Activated T-cell treated with anti-CD3 and anti-CD28 coated beads for 4 hours (primary cell): ENCODE measurements around the gene HERPUD1.
A peak's percentile ranks its signal among the peaks of the same experiment; 100 is the strongest.
"Not testable (repeated sequence)": the region's sequence is repeated elsewhere in the genome, so short reads cannot be mapped to it uniquely, and the experiment has no call there.

Experiments
- DNase-seq: peaks from one replicate; pipeline ENCODE4 v3.0.0-alpha.2; 2020

HERPUD1 gene

DNA sequence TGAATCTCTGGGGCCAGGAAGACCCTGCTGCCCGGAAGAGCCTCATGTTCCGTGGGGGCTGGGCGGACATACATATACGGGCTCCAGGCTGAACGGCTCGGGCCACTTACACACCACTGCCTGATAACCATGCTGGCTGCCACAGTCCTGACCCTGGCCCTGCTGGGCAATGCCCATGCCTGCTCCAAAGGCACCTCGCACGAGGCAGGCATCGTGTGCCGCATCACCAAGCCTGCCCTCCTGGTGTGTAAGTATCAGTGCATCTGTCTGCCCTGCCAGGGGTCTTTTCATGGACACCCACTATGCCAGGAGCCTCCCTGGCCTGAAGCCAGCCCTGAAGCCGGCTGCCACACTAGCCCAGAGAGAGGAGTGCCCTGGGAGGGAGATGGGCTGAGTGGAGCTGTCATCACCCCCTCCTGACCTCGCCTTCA lies 29.9 kb downstream of the HERPUD1 start, which contains the start of gene CETP:
CETP (plus strand) TSS at position 100 of the 431 bp plus-strand sequence; CDS start at position 130, 30 bp downstream.
- DNase-seq: no peak

DNA sequence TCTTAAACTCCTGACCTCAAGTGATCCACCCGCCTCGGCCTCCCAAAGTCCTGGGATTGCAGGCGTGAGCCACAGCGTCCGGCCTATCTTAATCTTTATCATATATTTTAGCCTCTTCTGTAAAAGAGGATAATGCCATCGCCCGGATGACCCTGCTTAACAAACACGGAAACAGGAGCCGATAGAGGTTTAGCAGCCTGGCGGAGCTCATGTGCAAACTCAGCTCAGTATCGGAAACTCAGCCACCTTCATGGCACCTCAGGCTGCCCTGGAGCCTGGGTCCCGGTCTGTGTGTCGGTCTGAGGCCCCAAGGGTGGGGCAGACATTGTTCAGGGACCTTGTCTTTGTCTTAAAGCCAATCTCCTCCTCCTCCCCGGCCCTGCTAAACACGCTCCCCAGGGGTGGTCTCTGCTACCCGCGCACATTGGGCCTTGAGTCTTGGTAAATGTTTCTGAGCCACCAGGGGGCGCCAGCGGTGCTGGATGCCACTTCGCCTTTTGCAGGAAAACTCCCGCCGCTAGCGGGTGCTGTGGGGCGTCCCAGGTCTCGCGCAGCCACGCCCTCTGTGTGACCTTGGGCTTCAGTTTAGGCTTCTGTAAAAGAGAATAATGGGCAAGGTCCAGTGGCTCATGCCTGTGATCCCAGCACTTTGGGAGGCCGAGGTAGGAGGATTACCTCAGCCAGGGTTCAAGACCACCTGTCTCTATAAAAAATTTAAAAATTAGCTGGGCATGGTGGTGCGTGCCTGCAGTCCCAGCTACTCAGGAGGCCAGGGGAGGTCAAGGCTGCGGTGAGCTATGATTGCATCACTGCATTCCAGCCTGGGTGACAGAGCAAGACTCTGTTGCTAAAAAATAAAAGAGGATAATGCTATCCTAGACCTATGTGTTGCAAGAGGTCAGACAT lies 32.6 kb downstream of the HERPUD1 start:
- peak; percentile 92 for DNase-seq

DNA sequence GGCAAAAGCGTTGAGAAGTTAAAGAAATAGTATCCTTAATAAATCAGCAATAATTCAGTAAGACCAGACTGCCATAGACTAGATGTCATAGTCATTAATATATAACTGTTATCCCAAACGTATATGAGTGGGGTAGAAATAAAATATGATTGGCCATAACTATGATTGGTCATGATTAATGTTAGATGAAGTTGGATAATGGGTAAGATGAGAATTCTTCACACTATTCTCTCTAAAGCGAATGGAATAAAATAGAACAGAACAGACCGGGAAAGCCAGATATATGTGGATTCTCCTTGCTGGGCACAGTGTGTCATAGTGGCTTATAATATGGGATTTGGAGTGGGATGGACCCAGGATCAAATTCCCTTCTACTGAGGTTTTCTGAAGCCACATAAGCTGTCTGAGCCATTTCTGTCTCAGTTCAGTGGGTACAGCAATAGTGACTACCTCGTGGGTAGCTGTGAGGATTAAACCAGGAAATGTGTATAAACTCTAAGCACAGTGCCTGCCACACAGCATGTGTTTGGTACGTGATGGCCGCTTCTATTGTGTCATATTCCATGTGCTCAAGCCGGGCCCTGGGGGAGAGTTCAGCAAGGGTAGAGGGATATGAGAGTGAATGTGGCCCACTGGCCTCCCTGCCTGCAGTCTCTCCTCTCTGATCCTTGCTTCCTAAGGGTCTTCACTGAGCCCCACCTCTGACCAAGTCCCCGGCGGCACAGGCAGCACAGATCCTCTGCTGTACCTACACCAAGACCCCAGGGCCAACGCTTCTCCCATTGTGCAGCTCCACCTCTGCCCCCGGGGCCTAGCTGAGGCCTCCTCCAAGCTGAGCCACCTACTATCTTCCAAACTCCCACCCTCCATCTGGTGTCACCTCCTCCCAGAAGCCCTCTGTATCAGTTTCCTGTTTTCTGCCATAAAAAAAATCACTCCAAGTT lies 33.5 kb downstream of the HERPUD1 start:
- DNase-seq: no peak

DNA sequence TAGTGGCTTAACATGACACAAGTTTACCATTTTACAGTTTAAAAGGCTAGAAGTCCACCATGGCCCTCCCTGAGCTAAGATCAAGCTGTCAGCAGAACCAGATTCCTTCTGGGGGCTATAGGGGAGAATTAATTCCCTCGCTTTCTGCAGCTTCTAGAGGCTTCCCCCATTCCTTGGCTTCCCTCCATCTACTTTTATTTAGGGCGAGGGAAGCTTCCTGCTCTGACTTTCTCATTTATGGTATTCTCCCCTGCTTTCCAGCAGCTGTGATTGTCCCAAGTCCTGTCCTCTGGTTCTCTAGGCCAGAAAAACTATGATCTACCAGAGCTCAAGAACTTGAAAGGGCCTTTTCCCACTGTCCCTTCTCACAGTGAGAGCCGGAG lies 34.1 kb downstream of the HERPUD1 start:
- DNase-seq: no peak

DNA sequence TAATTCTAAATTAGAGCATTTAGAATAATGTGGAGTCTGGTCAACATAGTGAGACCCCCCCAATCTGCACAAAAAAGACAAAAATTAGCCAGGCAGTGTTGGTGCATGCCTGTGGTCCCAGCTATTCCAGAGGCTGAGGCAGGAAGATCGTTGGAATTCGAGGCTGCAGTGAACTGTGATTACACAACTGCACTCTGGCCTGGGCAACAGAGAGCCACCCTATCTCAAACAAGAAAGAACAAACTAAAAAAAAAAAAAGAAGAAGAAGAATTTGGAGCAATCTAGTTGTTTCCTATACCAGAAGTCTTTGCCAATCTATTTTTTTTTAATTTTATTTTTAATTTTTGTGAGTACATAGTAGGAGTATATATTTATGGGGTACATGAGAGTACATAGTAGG lies 35.8 kb downstream of the HERPUD1 start:
- no peak for DNase-seq

DNA sequence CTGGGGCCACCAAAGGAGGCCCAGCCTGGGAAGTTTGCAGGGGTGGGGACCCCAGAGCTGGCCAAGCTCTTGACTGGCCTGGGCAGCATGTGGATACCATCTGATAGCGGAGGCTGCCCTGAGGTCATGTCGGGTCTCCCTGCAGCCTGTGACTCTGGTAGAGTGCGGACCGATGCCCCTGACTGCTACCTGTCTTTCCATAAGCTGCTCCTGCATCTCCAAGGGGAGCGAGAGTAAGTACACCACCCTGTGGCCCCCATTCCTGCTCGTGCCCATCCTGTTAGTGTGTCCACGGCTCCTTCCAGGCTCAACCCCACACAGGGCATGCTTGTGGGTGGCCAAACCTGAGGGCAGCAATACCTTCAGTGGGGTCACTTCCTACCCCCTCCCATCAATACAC lies 37.8 kb downstream of the HERPUD1 start:
- DNase-seq: no peak

DNA sequence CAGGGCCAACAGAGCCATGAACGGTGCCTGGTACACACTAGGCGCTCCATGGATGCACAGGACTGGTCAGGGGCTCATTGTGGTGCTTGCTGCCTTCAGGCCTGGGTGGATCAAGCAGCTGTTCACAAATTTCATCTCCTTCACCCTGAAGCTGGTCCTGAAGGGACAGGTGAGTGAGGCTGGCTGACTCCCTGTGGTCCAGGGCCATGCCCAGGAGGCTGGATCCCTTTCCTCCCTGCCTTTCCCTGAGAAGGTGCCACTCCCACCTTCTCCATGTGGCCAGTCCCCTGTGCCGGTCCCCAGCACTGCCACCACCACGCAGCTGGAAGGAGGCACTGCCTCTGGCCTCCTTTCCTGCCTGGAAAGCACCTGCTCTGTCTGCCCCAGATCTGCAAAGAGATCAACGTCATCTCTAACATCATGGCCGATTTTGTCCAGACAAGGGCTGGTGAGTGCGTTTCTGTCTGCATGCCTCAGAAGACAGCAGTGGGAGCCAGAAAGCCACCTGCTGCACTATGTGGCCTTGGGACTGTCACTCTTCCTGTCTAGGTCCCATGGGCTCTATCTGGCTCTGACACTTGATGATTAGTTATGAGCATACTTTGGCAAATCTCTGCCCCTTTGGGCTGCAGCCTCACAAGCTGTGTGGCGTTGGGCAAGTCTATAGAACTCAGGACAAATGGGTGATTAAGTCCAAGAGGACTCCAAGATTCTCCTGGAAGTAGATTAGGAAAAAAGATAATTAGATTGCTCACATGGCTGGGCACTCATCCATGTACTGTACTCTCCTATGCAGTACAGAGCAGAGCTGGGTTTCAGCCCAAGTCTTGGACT lies 39.2 kb downstream of the HERPUD1 start:
- DNase-seq: no peak

DNA sequence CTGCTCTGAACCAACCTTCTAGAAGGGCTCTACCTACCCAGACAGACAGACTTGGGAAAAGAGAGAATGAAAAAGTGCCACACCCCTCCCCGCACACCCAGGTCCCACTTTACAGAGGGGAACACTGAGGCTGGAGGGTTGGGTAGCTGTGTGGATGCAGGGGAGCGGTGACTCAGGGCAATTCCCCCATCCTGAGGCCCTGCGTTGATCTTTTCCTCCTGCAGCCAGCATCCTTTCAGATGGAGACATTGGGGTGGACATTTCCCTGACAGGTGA lies 39.8 kb downstream of the HERPUD1 start:
- DNase-seq: no peak

DNA sequence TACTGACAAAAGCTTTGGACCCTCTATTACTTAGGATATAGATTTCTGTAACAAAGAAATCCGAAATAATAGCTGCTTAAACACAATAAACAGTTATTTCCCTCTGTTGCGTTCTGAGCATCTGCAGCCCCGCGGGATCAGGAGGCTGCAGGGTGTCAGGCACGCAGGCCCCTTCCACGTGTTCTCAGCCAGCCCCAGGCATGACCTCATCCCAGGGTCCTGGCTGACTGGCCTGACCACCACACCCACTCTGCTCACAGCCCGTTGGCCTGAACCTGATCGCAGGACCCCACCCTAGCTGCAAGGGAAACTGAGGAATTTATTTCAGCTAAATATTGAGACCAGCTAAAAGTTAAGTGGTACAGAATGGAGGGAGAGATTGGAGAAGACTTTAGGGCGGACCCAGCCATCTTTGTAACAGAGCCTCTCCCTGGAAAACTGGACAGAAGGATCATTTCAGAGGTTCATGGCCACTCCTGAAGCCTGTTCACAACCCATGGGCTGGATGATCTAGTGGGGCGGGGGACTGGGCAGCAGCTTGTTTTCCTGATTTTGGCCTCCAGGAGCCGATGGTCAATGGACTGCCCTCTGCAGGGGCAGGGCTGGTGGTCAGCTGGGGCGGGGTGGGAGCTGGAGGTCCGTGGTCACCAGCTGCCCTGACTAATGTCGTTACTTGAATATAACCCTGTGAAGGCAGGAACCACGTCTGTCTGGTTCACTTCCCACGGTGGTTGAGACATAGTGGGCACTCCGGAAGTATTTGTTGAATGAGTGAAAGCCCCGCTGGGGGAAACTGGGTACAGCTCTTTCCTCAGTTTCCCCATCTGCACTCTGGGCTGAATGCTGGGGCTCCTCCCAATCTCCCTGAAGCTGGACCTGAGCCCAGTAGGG lies 40.7 kb downstream of the HERPUD1 start:
- DNase-seq: no peak

DNA sequence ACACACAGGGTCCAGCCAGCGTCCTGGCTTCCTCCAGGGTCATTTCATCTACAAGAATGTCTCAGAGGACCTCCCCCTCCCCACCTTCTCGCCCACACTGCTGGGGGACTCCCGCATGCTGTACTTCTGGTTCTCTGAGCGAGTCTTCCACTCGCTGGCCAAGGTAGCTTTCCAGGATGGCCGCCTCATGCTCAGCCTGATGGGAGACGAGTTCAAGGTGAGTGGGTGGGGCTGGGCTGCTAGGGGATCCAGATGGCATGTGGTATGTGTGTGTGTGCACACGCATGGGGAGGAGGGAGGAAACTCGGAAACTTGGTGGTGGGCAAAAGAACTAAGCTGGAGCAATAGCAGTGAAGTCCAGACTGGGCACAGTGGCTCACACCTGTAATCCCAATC lies 41.4 kb downstream of the HERPUD1 start:
- no peak for DNase-seq

DNA sequence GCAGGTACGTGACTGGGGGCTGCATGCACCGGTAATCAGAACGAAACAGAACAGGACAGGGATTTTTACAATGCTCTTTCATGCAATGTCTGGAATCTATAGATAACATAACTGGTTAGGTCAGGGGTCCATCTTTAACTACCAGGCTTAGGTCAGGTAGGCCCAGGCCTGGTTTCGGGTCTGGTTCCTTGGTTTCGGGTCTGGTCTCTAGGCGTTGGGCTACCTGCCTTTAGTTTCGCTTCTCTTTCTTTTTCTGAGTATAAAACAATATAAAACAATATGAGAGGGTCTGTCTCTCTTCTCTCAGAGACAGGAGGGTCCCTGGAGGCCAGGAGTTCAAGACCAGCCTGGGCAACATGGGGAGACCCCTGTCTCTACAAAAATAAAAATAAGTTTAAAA lies 42.0 kb downstream of the HERPUD1 start:
- DNase-seq: not testable (repeated sequence)

DNA sequence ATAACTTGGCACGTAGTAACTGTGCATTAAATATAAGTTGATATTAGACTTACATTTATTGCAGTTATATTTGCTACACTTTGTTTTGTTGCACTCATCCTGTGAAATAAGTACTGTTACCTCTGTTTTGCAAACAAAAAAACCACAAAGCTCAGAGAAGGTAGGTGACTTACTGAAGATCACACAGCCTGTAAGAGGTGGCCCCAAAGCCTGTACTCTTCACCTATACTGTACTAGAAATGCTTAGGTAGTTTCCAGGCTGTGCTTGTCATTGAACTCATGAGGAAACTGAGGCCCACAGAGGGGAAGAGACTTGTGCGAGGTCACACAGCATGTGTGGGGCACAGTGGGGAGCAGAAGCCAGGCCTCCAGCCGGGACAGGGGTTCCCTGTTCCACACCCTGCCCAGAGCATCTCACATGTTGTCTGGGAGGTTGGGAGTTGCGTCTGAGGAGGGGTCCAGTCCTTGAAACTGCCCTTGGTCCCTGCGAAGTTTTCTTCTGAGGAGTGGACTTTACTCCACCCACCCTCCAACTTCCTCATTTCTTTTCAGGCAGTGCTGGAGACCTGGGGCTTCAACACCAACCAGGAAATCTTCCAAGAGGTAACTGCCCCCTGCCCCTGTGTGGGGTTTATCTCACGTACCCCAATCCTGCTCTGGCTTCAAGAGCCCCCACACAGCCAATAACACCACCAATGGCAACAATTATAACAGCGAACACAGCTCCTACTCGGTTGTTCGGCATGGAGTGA lies 42.8 kb downstream of the HERPUD1 start:
- no peak for DNase-seq

DNA sequence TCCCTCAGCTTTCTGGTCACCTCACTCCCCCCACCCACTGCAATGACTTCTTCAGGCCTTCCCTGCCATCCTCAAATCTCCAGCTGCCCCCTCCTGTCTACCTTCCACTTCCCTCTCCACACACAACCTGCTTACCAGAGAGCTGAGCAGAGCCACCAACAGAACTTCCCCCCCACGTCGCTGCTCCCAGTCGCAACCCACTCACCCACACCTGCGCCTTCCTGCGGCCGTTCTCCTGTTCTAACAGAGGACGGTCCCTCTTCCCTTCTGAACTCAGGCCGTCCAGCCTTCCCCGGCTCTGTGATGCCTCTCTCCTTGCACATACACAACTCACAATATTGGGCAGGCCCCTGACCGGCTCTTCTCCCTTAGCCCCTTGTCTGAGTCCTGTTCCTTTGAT lies 43.8 kb downstream of the HERPUD1 start:
- no peak for DNase-seq

DNA sequence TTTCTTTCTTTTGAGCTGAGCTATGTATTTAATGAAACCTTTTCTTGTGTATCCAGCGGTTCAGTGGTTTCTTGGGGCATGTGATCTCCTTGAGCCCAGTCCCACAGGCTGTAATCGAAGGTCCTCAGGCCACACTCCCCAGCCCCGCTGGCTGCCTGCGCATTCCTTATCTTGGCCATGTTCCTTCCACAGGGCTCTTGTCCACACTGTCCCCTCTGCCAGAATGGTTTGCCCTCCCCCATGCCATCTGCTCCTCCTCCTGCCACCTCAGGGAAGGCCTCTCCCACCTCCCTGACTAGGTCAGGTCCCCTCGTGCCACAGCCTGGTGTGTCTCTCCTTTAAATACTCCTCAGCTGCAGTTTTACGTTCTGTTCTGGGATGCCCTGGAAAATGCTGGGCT lies 45.3 kb downstream of the HERPUD1 start:
- DNase-seq: no peak

DNA sequence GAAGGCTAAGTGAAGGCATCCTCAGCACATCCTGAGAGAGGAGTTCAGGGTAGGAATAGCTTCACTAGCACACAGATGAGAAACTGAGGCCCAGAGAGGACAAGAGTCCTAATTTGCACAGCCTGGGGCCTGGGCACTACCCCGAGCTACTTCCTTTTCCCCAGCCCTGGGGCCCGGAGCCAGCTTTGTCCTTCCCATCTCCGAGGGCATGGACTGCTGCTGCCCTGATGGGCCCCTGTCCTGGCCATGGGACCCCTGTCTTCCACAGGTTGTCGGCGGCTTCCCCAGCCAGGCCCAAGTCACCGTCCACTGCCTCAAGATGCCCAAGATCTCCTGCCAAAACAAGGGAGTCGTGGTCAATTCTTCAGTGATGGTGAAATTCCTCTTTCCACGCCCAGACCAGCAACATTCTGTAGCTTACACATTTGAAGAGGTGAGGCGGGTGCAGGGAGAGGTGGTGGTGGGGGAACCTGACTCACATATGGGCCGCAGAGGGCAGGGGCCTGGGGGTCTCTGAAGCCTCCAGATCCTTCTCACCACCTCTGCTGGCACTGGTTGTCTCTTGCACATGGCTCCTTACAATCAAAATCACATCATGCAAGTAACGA lies 46.0 kb downstream of the HERPUD1 start:
- DNase-seq: no peak

DNA sequence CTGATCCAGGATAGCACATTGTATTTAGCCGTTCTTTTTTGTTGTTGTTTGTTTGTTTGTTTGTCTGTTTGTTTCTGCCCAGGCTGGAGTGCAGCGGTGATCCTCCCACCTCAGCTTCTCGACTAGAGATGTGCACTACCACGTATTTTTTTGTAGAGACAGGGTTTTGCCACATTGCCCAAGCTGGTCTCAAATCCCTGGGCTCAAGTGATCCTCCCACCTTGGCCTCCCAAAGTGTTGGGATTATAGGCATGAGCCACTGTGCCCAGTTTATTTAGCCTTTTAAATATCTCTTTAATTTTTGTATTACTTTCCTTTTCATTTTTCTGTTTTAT lies 48.2 kb downstream of the HERPUD1 start:
- DNase-seq: no peak

DNA sequence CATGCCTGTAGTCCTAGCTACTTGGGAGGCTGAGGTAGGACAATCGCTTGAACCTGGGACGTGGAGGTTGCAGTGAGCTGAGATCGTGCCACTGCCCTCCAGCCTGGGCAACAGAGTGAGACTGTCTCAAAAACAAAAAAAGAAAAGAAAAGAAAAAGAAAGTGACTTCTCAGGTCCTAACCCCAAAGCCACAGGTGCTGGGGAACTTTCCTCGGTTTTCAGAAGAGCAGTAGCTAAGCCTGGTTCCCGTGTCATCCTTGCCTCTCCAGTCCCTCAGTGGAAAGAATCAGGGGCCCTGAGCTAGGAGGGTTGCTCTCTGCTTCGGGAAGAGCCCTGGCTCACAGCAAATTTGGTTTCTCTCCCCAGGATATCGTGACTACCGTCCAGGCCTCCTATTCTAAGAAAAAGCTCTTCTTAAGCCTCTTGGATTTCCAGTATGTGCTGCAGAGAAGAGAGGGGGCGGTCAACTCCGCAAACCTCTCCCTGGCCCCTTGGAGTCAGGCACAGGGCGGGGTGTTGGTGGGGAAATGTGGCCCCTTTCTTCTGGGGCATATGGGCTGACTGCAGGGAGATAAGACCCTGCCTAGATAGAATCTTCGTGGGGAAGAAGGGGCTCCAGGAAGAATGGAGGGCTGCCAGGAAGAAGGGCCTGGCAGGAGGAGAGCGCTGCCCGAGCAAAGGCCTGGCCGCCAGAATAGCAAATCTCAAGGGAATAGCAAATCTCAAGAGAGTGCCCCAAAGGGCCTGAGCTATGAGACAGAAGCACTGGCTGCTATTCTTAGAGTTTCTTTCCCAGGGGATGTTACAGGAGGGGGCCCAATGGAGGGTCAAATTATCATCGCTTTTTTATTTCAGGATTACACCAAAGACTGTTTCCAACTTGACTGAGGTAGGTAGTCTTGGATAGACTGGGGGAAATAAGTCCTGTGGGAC lies 49.1 kb downstream of the HERPUD1 start:
- DNase-seq: no peak

DNA sequence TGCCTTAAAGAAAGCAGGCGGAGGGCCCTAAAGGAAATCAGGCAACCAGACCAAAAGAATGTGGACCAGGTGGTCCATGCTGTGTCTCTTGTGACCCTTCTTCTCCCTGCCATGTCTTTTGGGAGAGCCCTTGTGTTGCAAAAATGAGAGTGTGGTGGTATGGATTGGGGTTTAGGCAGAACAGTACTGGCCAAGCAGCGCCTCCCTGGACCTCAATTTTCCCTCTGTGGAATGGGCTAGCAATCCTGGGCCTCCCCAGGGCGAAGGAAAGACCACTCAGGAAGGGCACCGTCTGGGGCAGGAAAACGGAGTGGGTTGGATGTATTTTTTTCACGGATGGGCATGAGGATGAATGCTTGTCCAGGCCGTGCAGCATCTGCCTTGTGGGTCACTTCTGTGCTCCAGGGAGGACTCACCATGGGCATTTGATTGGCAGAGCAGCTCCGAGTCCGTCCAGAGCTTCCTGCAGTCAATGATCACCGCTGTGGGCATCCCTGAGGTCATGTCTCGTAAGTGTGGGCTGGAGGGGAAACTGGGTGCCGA lies 49.9 kb downstream of the HERPUD1 start:
- DNase-seq: no peak

DNA sequence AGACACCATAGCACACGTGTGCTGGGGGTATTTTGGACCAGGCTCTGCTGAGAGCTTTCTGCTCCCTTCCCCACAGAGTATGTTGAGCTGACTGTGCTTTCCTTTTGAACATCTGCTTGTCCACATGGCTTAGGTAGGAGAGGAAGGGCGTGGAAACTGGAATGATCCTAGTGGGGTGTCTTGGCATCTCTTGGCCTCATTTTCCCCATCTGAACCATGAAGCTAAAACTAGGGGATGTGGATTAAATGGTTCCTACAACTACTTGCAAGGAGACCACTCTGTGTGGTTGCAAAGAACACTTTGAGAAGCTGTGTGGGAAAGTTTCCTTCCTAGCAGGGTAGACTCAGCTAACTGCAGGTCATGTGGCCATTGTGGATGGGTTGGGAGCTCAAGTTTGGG lies 50.8 kb downstream of the HERPUD1 start:
- DNase-seq: no peak
